Astrocyte (in vitro differentiated cells and primary cell): ENCODE results near the gene PTPRU.

Experiments
- EZH2 ChIP-seq: IDR thresholded peaks from 2 replicates; pipeline ENCODE4 v1.6.1; 2012; ENCODE audit warnings: mild to moderate bottlenecking, low read length, inconsistent platforms; ENCODE audit not compliant: insufficient read depth
- TF ChIP-seq, protein P1 (sequence below): IDR thresholded peaks from 2 replicates; pipeline ENCODE4 v1.5.1; 2011; ENCODE audit warnings: low read depth, mild to moderate bottlenecking, inconsistent platforms, low read length, moderate library complexity; ENCODE audit not compliant: insufficient read depth

DNA sequence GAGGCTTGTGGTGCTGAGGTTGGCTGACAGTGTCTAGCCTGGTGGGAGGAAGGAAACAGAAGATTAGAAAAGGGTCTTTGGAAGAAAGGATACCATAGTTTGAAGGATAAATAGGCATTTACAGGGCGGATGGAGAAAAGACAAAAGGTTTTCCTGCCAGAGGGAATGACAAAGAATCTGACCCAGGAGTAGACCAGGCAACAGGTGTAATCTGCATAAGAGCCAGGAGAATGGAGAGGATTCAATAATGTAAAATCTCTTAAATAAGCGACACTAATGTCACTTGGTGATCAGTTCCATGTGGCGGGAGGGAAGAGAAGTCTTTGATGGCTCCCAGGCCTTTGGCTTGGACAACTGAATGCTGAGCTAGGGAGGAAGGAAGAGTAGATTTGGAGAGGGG, 15.0 kb upstream of the PTPRU start:
- TF ChIP-seq, protein P1, sequence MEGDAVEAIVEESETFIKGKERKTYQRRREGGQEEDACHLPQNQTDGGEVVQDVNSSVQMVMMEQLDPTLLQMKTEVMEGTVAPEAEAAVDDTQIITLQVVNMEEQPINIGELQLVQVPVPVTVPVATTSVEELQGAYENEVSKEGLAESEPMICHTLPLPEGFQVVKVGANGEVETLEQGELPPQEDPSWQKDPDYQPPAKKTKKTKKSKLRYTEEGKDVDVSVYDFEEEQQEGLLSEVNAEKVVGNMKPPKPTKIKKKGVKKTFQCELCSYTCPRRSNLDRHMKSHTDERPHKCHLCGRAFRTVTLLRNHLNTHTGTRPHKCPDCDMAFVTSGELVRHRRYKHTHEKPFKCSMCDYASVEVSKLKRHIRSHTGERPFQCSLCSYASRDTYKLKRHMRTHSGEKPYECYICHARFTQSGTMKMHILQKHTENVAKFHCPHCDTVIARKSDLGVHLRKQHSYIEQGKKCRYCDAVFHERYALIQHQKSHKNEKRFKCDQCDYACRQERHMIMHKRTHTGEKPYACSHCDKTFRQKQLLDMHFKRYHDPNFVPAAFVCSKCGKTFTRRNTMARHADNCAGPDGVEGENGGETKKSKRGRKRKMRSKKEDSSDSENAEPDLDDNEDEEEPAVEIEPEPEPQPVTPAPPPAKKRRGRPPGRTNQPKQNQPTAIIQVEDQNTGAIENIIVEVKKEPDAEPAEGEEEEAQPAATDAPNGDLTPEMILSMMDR = no peak
- no peak for TF ChIP-seq EZH2
